H9 (cell line): ENCODE data around the gene LYRM1. TPM values are rescaled to one million over a fixed set of nuclear protein-coding genes. Genes with fewer than 3 reads are reported as not detected.

Source experiments
- total RNA-seq: library from RNA; stranded (reverse); gene quantifications from 2 replicates; pipeline ENCODE4 v1.2.1, GENCODE V29; 2021

The LYRM1 gene
- total RNA-seq, 1 experiment from 2014 or later, result 9.6 TPM

Other genes with a start within 250 kb of the LYRM1 start
- 0.81 and 0.83 TPM in 2 replicates for gene ACSM1, start 203.1 kb upstream of the LYRM1 start, total RNA-seq
- 48.8 and 51.3 TPM in 2 replicates for gene THUMPD1, start 159.0 kb upstream of the LYRM1 start, total RNA-seq
- gene ACSM3, start 136.8 kb upstream of the LYRM1 start, total RNA-seq, result 3.1 and 4.0 TPM in 2 replicates
- gene ERI2, start 94.3 kb upstream of the LYRM1 start, total RNA-seq, result 22.4 and 24.6 TPM in 2 replicates
- gene REXO5, start 94.2 kb upstream of the LYRM1 start, total RNA-seq, result 6.7 and 7.6 TPM in 2 replicates
- gene DCUN1D3, start 413 bp upstream of the LYRM1 start, total RNA-seq, result 16.1 and 17.7 TPM in 2 replicates